Measurements from ENCODE around the gene PKP4.

DNA sequence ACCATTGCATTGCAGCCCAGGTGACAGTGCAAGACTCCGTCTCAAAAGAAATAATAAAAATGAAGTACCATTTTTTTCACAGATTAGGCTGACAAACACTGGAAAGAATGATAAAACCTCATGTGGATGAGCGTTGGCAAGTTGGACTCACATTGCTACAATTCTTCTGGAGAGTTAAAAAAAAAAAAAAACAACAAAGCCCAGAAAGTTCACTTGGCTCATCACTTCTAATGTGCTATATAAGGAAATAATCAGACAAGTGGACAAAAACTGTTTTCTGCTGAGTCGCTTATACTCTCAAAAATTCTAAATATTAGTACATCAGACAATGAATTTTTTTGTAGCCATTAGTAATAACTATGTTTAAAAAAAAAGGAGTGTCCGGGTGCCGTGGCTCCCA is 38.4 kb downstream of the PKP4 start:
- TF ChIP-seq, protein P1, sequence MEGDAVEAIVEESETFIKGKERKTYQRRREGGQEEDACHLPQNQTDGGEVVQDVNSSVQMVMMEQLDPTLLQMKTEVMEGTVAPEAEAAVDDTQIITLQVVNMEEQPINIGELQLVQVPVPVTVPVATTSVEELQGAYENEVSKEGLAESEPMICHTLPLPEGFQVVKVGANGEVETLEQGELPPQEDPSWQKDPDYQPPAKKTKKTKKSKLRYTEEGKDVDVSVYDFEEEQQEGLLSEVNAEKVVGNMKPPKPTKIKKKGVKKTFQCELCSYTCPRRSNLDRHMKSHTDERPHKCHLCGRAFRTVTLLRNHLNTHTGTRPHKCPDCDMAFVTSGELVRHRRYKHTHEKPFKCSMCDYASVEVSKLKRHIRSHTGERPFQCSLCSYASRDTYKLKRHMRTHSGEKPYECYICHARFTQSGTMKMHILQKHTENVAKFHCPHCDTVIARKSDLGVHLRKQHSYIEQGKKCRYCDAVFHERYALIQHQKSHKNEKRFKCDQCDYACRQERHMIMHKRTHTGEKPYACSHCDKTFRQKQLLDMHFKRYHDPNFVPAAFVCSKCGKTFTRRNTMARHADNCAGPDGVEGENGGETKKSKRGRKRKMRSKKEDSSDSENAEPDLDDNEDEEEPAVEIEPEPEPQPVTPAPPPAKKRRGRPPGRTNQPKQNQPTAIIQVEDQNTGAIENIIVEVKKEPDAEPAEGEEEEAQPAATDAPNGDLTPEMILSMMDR (conservative IDR thresholded peaks at IDR 0.05 in 1 of 2, IDR thresholded peaks at IDR 0.05 in 1 of 2; ENCODE audit: extremely low read depth in 1 of 2, insufficient read depth in 1 of 2, low read depth in 1 of 2, low read length in 2 of 2): no peak
- no peak for TF ChIP-seq EZH2 (IDR thresholded peaks at IDR 0.05; ENCODE audit: borderline replicate concordance, low read length)
